H1 (cell line): ENCODE data around the gene SLC17A5. TPM values are rescaled to one million over a fixed set of nuclear protein-coding genes. Genes with fewer than 3 reads are reported as not detected.

Experiments used
- CTCF ChIA-PET: fragments of 300-600 bp; sonication (Branson Sonifier 250); formaldehyde crosslinking; loops from one replicate; lab custom pipeline; 2021; ENCODE audit not compliant: partially characterized antibody; lab: Charles Lee
- POLR2A ChIA-PET: fragments of 300-600 bp; sonication (Branson Sonifier 250); formaldehyde crosslinking; loops from one replicate; lab custom pipeline; 2021; ENCODE audit warnings: inconsistent platforms; ENCODE audit not compliant: partially characterized antibody; lab: Charles Lee
- DNase-seq, 2 experiments: peaks; one replicate each; pipeline versions ENCODE4 v3.0.0 to v3.0.0-alpha.2; 2010 to 2022; ENCODE audit warnings: low spot score in 2 of 2, low read depth in 1 of 2, mixed read lengths in 1 of 2
- FAIRE-seq: peaks from 2 replicates; lab custom pipeline; 2011; peaks lifted over from hg19 to GRCh38; lab: Jason Lieb, UNC
- H2AFZ ChIP-seq: 2 replicates; pipeline ENCODE4 v1.8.1; 2012; ENCODE audit warnings: low read length, inconsistent platforms
- H2AK5ac ChIP-seq: 2 replicates; pipeline ENCODE4 v1.6.1; 2013; ENCODE audit warnings: low read depth, low read length
- H2BK120ac ChIP-seq: replicated peaks from 2 replicates; pipeline ENCODE3; 2013; ENCODE audit warnings: low read depth, low read length, inconsistent platforms
- H2BK12ac ChIP-seq: 2 replicates; pipeline ENCODE4 v1.6.1; 2013; ENCODE audit warnings: low read depth, low read length
- H2BK15ac ChIP-seq: 2 replicates; pipeline ENCODE4 v1.6.1; 2013; ENCODE audit warnings: low read length
- H2BK20ac ChIP-seq: 2 replicates; pipeline ENCODE4 v1.6.1; 2013; ENCODE audit warnings: low read length
- H2BK5ac ChIP-seq: 2 replicates; pipeline ENCODE4 v1.6.1; 2013; ENCODE audit warnings: low read depth, low read length
- H3K14ac ChIP-seq: 2 replicates; pipeline ENCODE4 v1.6.1; 2013; ENCODE audit warnings: inconsistent platforms; ENCODE audit not compliant: insufficient read length
- H3K18ac ChIP-seq: 2 replicates; pipeline ENCODE4 v1.6.1; 2013; ENCODE audit warnings: low read length; ENCODE audit errors: extremely low read depth
- H3K23ac ChIP-seq: 2 replicates; pipeline ENCODE4 v1.6.1; 2013; ENCODE audit warnings: inconsistent platforms; ENCODE audit not compliant: insufficient read length
- H3K23me2 ChIP-seq: 2 replicates; pipeline ENCODE4 v1.6.1; 2013; ENCODE audit warnings: low read depth, low read length
- H3K27ac ChIP-seq: 2 replicates; pipeline ENCODE4 v1.6.1; 2011; ENCODE audit warnings: low read depth, low read length, inconsistent platforms
- H3K27me3 ChIP-seq, 4 experiments: replicated peaks in 1 of 4; 1 replicate in 1 of 4; 2 replicates in 3 of 4; pipeline versions ENCODE4 v1.6.1 to v1.8.1; 2011 to 2013; ENCODE audit warnings: low read length in 3 of 4, mild to moderate bottlenecking in 3 of 4, inconsistent platforms in 2 of 4, mixed read lengths in 2 of 4, moderate library complexity in 1 of 4; ENCODE audit not compliant: control insufficient read depth in 3 of 4, insufficient read depth in 3 of 4; ENCODE audit errors: extremely low read depth in 1 of 4
- H3K36me3 ChIP-seq, 4 experiments: 2 replicates each; pipeline versions ENCODE4 v1.6.1 to v1.8.1; 2011 to 2013; ENCODE audit warnings: mild to moderate bottlenecking in 4 of 4, low read length in 3 of 4, moderate library complexity in 2 of 4, control low read depth in 1 of 4, inconsistent platforms in 1 of 4; ENCODE audit not compliant: insufficient read depth in 4 of 4, control insufficient read depth in 2 of 4
- H3K4ac ChIP-seq: replicated peaks from 2 replicates; pipeline ENCODE3; 2013; ENCODE audit warnings: low read length, low read depth, mixed read lengths, inconsistent platforms; ENCODE audit not compliant: insufficient read length
- H3K4me1 ChIP-seq, 4 experiments: replicated peaks in 1 of 4; 1 replicate in 1 of 4; 2 replicates in 3 of 4; pipeline versions ENCODE4 v1.6.1 to v1.8.1; 2011 to 2013; ENCODE audit warnings: low read length in 3 of 4, inconsistent platforms in 2 of 4, mixed read lengths in 1 of 4; ENCODE audit not compliant: insufficient read depth in 4 of 4, control insufficient read depth in 3 of 4
- H3K4me2 ChIP-seq, 2 experiments: 2 replicates each; pipeline versions ENCODE4 v1.6.1 to v1.8.1; 2011 to 2013; ENCODE audit warnings: low read depth in 2 of 2, low read length in 2 of 2, control low read depth in 1 of 2, inconsistent platforms in 1 of 2, mild to moderate bottlenecking in 1 of 2; ENCODE audit not compliant: insufficient read depth in 1 of 2
- H3K4me3 ChIP-seq, 4 experiments: fragments of 200-600, 300-600 bp in 1 of 4; sonication (generic), shearing (Covaris generic), sonication (Bioruptor Twin) in 1 of 4; 2 replicates each; pipeline versions ENCODE4 v1.5.1 to v1.8.1; 2011 to 2016; ENCODE audit warnings: low read length in 4 of 4, low read depth in 3 of 4, control low read depth in 2 of 4, inconsistent platforms in 2 of 4, mild to moderate bottlenecking in 2 of 4, mixed read lengths in 1 of 4, moderate library complexity in 1 of 4; ENCODE audit not compliant: insufficient read depth in 2 of 4; ENCODE audit errors: extremely low read depth in 1 of 4
- H3K56ac ChIP-seq: replicated peaks from 2 replicates; pipeline ENCODE3; 2013; ENCODE audit warnings: low read depth, mild to moderate bottlenecking, mixed read lengths, low read length, inconsistent platforms; ENCODE audit not compliant: insufficient read length
- H3K79me1 ChIP-seq: 2 replicates; pipeline ENCODE4 v1.6.1; 2013; ENCODE audit warnings: low read depth, low read length, control low read depth
- H3K79me2 ChIP-seq, 2 experiments: 2 replicates each; pipeline versions ENCODE4 v1.6.1 to v1.8.1; 2012 to 2013; ENCODE audit warnings: low read length in 2 of 2, mild to moderate bottlenecking in 2 of 2, inconsistent platforms in 1 of 2; ENCODE audit not compliant: insufficient read depth in 2 of 2, control insufficient read depth in 1 of 2
- H3K9ac ChIP-seq, 4 experiments: replicated peaks in 1 of 4; 1 replicate in 1 of 4; 2 replicates in 3 of 4; pipeline versions ENCODE4 v1.6.1 to v1.8.1; 2011 to 2013; ENCODE audit warnings: low read depth in 3 of 4, low read length in 3 of 4, control low read depth in 2 of 4, mild to moderate bottlenecking in 2 of 4, moderate library complexity in 2 of 4, inconsistent platforms in 1 of 4; ENCODE audit errors: extremely low read depth in 1 of 4
- H3K9me3 ChIP-seq, 2 experiments: 2 replicates each; pipeline versions ENCODE4 v1.6.1 to v1.8.1; 2012 to 2013; ENCODE audit warnings: mild to moderate bottlenecking in 2 of 2, moderate library complexity in 2 of 2, control low read depth in 1 of 2, inconsistent platforms in 1 of 2, low read depth in 1 of 2, low read length in 1 of 2, mixed read lengths in 1 of 2; ENCODE audit not compliant: insufficient read depth in 2 of 2
- H4K20me1 ChIP-seq, 2 experiments: replicated peaks in 1 of 2; 2 replicates each; pipeline versions ENCODE3 to v1.8.1; 2011 to 2013; ENCODE audit warnings: inconsistent platforms in 2 of 2, low read length in 2 of 2, mild to moderate bottlenecking in 1 of 2; ENCODE audit not compliant: insufficient read depth in 2 of 2, control insufficient read depth in 1 of 2
- H4K5ac ChIP-seq: 2 replicates; pipeline ENCODE4 v1.6.1; 2013; ENCODE audit warnings: low read length, low read depth, mixed read lengths, inconsistent platforms; ENCODE audit not compliant: insufficient read length
- H4K8ac ChIP-seq: 2 replicates; pipeline ENCODE4 v1.8.0; 2013; ENCODE audit warnings: mild to moderate bottlenecking, moderate library complexity, low read length, inconsistent platforms; ENCODE audit not compliant: insufficient read depth; ENCODE audit errors: extremely low read depth
- H4K91ac ChIP-seq: replicated peaks from 2 replicates; pipeline ENCODE3; 2013; ENCODE audit warnings: low read length, mixed read lengths, inconsistent platforms; ENCODE audit not compliant: insufficient read length
- ATF3 ChIP-seq: IDR thresholded peaks from 2 replicates; pipeline ENCODE4 v1.6.1; 2011; ENCODE audit warnings: low read depth, mild to moderate bottlenecking, low read length; ENCODE audit not compliant: insufficient read depth
- BACH1 ChIP-seq: IDR thresholded peaks from 2 replicates; pipeline ENCODE4 v1.6.1; 2012; ENCODE audit warnings: low read length, improper control_type of control experiment
- HDAC2 ChIP-seq, 2 experiments: fragments of 300-600 bp in 1 of 2; sonication (generic) in 1 of 2; IDR thresholded peaks; 2 replicates each; pipeline ENCODE4 v1.6.1; 2011 to 2012; ENCODE audit warnings: low read depth in 2 of 2, low read length in 2 of 2, mild to moderate bottlenecking in 2 of 2, moderate library complexity in 2 of 2, borderline replicate concordance in 1 of 2, inconsistent platforms in 1 of 2
- KDM5A ChIP-seq: fragments of 200-600 bp; IDR thresholded peaks from 2 replicates; pipeline ENCODE4 v1.7.1; 2012; ENCODE audit warnings: mild to moderate bottlenecking, low read length, inconsistent platforms, mixed read lengths
- WGBS, 2 experiments: shearing (Covaris generic) in 1 of 2; methylation state at CpG; one replicate each; pipeline versions ENCODE4 v1.1.6 to v1.1.7; 2013 to 2015; ENCODE audit warnings: low lambda C conversion rate in 2 of 2, mixed read lengths in 2 of 2, inconsistent platforms in 1 of 2, low coverage in 1 of 2, missing lambda C conversion rate in 1 of 2; ENCODE audit not compliant: insufficient replicate concordance in 2 of 2, insufficient coverage in 1 of 2, insufficient read length in 1 of 2; ENCODE audit errors: extremely low coverage in 1 of 2, missing lambda C conversion rate in 1 of 2; 5-methylcytosine and 5-hydroxymethylcytosine counted together
- polyA plus RNA-seq, 7 experiments: library from polyadenylated mRNA; depleted of rRNA in 3 of 7; stranded (reverse) in 5 of 7; unstranded in 2 of 7; fragments of >200 nt in 5 of 7; fragments of 200-250 nt in 2 of 7; gene quantifications; 1 replicate in 5 of 7; 2 replicates in 1 of 7; 4 replicates in 1 of 7; pipeline versions ENCODE4 v1.2.1 to v1.2.3, GENCODE V29; 2011 to 2013; ENCODE audit warnings: missing spikeins in 2 of 7, mixed read lengths in 2 of 7
- total RNA-seq: library from RNA; stranded (reverse); fragmentation: NEBNext Ultra II Directional; extraction: Animal tissue kit (Norgen Biotek cat#: 25700); gene quantifications from 2 replicates; pipeline ENCODE4 v1.2.1, GENCODE V29; 2021

Gene SLC17A5
- total and polyA plus RNA-seq, 2 of the 8 experiments (the other 6 are each of a cell fraction or from before 2014, with no cell fraction given), result 11.0 to 11.9 TPM

DNA sequence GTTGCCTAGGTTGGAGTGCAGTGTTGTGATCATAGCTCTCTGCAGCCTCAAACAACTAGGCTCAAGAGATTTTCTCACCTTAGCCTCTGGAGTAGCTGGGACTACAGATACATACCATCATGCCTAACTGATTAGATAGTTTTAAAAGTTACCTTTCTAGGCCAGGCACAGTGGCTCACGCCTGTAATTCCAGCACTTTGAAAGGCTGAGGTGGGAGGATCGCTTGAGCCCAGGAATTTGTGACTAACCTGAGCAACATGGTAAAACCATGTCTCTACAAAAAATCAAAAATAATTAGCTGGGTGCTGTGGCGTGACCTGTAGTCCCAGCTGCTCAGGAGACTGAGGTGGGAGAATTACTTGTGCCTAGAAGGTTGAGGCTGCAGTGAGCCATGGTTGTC, 41.2 kb downstream of the SLC17A5 start:
- no peak overlapping the region for H2AK5ac ChIP-seq
- CTCF ChIA-PET, result interaction anchor here (0.6 to 4.0 kb wide), 21 partner anchors 13 to 1896 kb away, joined by 3 to 35 read pairs (median 5); partner anchors contain the start of genes EEF1A1 and SLC17A5
- no peak overlapping the region for H3K4me2 ChIP-seq
- no peak overlapping the region for H3K4me3 ChIP-seq
- no peak overlapping the region for H3K14ac ChIP-seq
- no peak overlapping the region for H3K27ac ChIP-seq
- H4K91ac ChIP-seq, result no peak overlapping the region
- no peak overlapping the region for H4K8ac ChIP-seq
- no peak overlapping the region for H3K18ac ChIP-seq
- no peak for TF ChIP-seq HDAC2 (IDR thresholded peaks at IDR 0.05; ENCODE audit: borderline replicate concordance in 1 of 2, low read depth in 2 of 2, low read length in 2 of 2)
- TF ChIP-seq BACH1, result no peak
- TF ChIP-seq ATF3, result no peak
- no peak for TF ChIP-seq KDM5A
- H2AFZ ChIP-seq, result no peak overlapping the region
- 74% methylated on average over 3 of the region's 3 CpGs; no CpG with 5 or more reads in 1 of the 2 experiments for WGBS, 2 experiments
- peaks cover 0 to 8% (median 4%) of the 10 kb centered on the region in 4 experiments; a peak in 4 of 8 replicates for H3K36me3 ChIP-seq
- POLR2A ChIA-PET, result interaction anchor here (0.9 to 14.4 kb wide), 9 partner anchors 13 to 319 kb away, joined by 3 to 430 read pairs (median 4); partner anchors contain the start of gene EEF1A1
- no peaks in the 10 kb centered on the region for H4K20me1 ChIP-seq
- H3K23ac ChIP-seq, result no peak overlapping the region
- H2BK15ac ChIP-seq, result no peak overlapping the region
- no peak overlapping the region for H4K5ac ChIP-seq
- H3K9ac ChIP-seq, result no peak overlapping the region
- H2BK20ac ChIP-seq, result no peak overlapping the region
- H3K27me3 ChIP-seq, result no peaks in the 10 kb centered on the region
- H3K79me1 ChIP-seq, result no peaks in the 10 kb centered on the region
- no peak overlapping the region for H3K56ac ChIP-seq
- H3K79me2 ChIP-seq, result no peaks in the 10 kb centered on the region
- no peak for DNase-seq
- H3K4ac ChIP-seq, result no peak overlapping the region
- no peak for FAIRE-seq
- H3K23me2 ChIP-seq, result no peaks in the 10 kb centered on the region
- H2BK5ac ChIP-seq, result no peak overlapping the region
- no peak overlapping the region for H2BK120ac ChIP-seq
- no peaks in the 10 kb centered on the region for H3K9me3 ChIP-seq
- H2BK12ac ChIP-seq, result no peak overlapping the region
- H3K4me1 ChIP-seq, result no peaks in the 10 kb centered on the region
